Glomerular endothelial cell (primary cell): ENCODE data around the gene SHISA6. TPM values are rescaled to one million over a fixed set of nuclear protein-coding genes. Genes with fewer than 3 reads are reported as not detected.

Experiments
- DNase-seq: peaks from one replicate; pipeline ENCODE4 v3.0.0-alpha.2; 2011; ENCODE audit warnings: low read depth, low spot score; ENCODE audit errors: extremely low read depth
- total RNA-seq: library from RNA; depleted of rRNA; stranded (reverse); fragments of >200 nt; gene quantifications from 2 replicates; pipeline ENCODE4 v1.2.3, GENCODE V29; 2015

SHISA6 gene
- total RNA-seq, 1 donor from 2014 or later = not detected

GRCh38 chr17:11264183-11264871 is 23.3 kb downstream of the SHISA6 start:
- no peak for DNase-seq

GRCh38 chr17:11267999-11268575 is 27.1 kb downstream of the SHISA6 start:
- DNase-seq = no peak

GRCh38 chr17:11269210-11269609 is 28.2 kb downstream of the SHISA6 start:
- no peak for DNase-seq

- no peak for DNase-seq
Observed at GRCh38 chr17:11272191-11272590, 31.2 kb downstream of the SHISA6 start.

GRCh38 chr17:11273596-11273995 is 32.6 kb downstream of the SHISA6 start:
- no peak for DNase-seq

GRCh38 chr17:11274106-11274505 is 33.1 kb downstream of the SHISA6 start:
- no peak for DNase-seq

GRCh38 chr17:11276486-11276885 is 35.5 kb downstream of the SHISA6 start:
- DNase-seq = no peak

GRCh38 chr17:11278186-11278991 is 37.4 kb downstream of the SHISA6 start:
- DNase-seq = no peak

- no peak for DNase-seq
Observed at GRCh38 chr17:11278992-11279270, 37.9 kb downstream of the SHISA6 start.

GRCh38 chr17:11279776-11280344 is 38.8 kb downstream of the SHISA6 start:
- DNase-seq = no peak

- DNase-seq = no peak
Observed at GRCh38 chr17:11282586-11282985, 41.6 kb downstream of the SHISA6 start.

GRCh38 chr17:11284811-11285210 is 43.8 kb downstream of the SHISA6 start:
- DNase-seq = no peak

- no peak for DNase-seq
Observed at GRCh38 chr17:11285946-11286345, 44.9 kb downstream of the SHISA6 start.

GRCh38 chr17:11287791-11288190 is 46.8 kb downstream of the SHISA6 start:
- DNase-seq = no peak

GRCh38 chr17:11290814-11291213 is 49.8 kb downstream of the SHISA6 start:
- DNase-seq = no peak

GRCh38 chr17:11292491-11292890 is 51.5 kb downstream of the SHISA6 start:
- no peak for DNase-seq

- no peak for DNase-seq
Observed at GRCh38 chr17:11293480-11293879, 52.5 kb downstream of the SHISA6 start.

- no peak for DNase-seq
Observed at GRCh38 chr17:11294826-11295225, 53.8 kb downstream of the SHISA6 start.

GRCh38 chr17:11296994-11297393 is 56.0 kb downstream of the SHISA6 start:
- DNase-seq = no peak

- no peak for DNase-seq
Observed at GRCh38 chr17:11298401-11298800, 57.4 kb downstream of the SHISA6 start.

GRCh38 chr17:11300201-11300600 is 59.2 kb downstream of the SHISA6 start:
- DNase-seq = no peak

- no peak for DNase-seq
Observed at GRCh38 chr17:11300738-11301137, 59.7 kb downstream of the SHISA6 start.
